EH (cell line): ENCODE results near the gene RCVRN.

ENCODE experiments used
- DNase-seq: peaks from one replicate; pipeline ENCODE4 v3.0.0-alpha.2; 2015; ENCODE audit warnings: low read depth

Gene RCVRN

DNA sequence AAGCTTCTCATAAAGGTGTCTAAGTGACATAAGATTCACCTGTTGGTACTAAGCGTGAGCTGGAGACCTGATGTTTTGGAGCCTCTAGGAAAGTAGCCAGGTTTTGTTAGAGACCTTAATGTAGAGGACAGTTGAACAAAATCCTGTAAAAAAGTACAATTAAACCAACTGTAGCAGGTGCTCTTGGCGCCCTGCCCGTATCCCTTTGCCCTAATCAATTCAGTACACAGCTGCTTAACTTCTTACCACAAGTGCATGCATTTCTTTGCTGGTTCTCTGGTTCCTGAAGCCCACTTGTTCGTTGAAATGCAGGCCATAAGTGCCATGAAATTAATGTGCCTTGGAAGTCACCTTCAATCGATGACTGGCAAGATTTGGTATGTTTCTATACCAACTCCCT is 54.9 kb downstream of the RCVRN start:
- no peak for DNase-seq
